Measurements from ENCODE around the gene ILDR1.

DNA sequence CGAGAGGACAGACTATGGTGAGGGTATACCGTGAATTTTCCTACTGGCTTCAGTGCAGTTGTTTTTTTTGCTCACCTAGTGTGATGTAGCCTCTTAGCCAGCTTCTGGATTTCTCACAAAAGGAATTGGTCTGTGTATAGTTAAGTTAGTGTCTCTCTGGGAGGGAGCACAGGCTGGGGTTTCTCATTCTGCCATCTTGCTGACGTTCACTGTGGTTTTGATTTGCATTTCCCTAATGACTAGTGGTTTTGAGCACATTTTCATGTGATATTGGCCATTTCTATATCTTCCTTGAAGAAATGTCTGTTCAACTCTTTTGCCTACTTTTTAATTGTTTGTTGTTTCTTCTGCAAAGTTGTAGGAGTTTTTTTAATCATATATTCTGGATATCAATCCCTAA lies 30.9 kb upstream of the ILDR1 start:
- TF ChIP-seq POLR2AphosphoS5 (IDR thresholded peaks at IDR 0.05; ENCODE audit: low read length) (no peak), MYC (IDR thresholded peaks at IDR 0.05; ENCODE audit: insufficient read depth, insufficient read length, insufficient replicate concordance, low read length, severe bottlenecking) (no peak), TARDBP (IDR thresholded peaks at IDR 0.05; ENCODE audit: borderline replicate concordance) (no peak), KDM1A (IDR thresholded peaks at IDR 0.05; ENCODE audit: borderline replicate concordance) (no peak), RCOR1 (conservative IDR thresholded peaks at IDR 0.05; ENCODE audit: low read depth, low read length) (no peak), SREBF2 (IDR thresholded peaks at IDR 0.05; ENCODE audit: low read length) (no peak), KLF5 (IDR thresholded peaks at IDR 0.05; ENCODE audit: partially characterized antibody) (no peak), WRNIP1 (IDR thresholded peaks at IDR 0.05; ENCODE audit: borderline replicate concordance, low read depth, low read length) (no peak), JUND (IDR thresholded peaks at IDR 0.05; ENCODE audit: low read depth, low read length) (no peak), ZSCAN29 (IDR thresholded peaks at IDR 0.05) (no peak)
- TF ChIP-seq, protein P1, sequence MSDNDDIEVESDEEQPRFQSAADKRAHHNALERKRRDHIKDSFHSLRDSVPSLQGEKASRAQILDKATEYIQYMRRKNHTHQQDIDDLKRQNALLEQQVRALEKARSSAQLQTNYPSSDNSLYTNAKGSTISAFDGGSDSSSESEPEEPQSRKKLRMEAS (IDR thresholded peaks at IDR 0.05; ENCODE audit: low read depth, low read length): no peak
- TF ChIP-seq, protein P2, sequence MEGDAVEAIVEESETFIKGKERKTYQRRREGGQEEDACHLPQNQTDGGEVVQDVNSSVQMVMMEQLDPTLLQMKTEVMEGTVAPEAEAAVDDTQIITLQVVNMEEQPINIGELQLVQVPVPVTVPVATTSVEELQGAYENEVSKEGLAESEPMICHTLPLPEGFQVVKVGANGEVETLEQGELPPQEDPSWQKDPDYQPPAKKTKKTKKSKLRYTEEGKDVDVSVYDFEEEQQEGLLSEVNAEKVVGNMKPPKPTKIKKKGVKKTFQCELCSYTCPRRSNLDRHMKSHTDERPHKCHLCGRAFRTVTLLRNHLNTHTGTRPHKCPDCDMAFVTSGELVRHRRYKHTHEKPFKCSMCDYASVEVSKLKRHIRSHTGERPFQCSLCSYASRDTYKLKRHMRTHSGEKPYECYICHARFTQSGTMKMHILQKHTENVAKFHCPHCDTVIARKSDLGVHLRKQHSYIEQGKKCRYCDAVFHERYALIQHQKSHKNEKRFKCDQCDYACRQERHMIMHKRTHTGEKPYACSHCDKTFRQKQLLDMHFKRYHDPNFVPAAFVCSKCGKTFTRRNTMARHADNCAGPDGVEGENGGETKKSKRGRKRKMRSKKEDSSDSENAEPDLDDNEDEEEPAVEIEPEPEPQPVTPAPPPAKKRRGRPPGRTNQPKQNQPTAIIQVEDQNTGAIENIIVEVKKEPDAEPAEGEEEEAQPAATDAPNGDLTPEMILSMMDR (IDR thresholded peaks at IDR 0.05 in 2 of 3, conservative IDR thresholded peaks at IDR 0.05 in 1 of 3; ENCODE audit: control insufficient read depth in 2 of 3, extremely low read depth in 1 of 3, insufficient read depth in 1 of 3, low read depth in 3 of 3, low read length in 3 of 3): no peak
